ENCODE measurements around the gene AP1G1.
"Not testable (repeated sequence)": the region's sequence is repeated elsewhere in the genome, so short reads cannot be mapped to it uniquely, and the experiment has no call there.

AP1G1 gene

GRCh38 chr16:71693164-71693563 is 115.5 kb downstream of the AP1G1 start:
- DNase-seq = no peak

DNA sequence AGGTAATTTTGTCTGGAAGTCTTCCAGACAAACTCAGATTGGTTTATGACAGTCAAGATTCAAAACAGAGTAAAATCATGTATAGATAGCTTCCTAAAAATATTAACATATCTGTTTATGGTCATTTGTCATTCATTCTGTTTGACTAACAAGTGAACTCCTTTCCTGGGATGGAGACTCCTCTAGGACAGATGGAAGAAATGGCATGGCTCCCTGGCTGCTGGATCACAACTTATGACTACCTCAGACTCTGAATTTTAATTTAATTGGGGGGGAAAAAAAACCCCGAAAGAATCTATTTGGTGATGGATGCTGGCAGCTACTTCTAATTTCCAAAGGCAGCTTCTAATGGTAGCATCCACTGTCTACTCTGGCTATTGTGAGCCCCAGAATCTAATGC is 118.7 kb downstream of the AP1G1 start:
- no peak for DNase-seq

DNA sequence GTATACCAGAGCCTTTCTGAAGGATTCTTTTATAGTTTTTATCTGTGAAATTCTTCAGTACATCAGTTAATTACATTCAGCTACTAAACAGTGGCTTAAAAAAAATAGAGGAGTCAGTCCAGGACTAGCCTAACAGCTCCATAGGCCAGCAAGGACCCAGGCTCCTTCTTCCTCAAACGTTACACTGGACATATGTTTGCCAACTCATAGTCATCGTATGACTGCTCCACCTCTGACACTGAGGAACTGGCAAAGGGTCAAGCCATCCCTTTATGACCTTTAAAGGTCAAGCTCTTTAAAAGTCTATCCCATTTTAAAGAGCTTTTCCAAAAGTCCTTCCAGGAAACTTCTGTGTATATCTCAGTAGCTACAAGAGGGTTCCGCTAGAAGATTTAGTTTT is 120.8 kb downstream of the AP1G1 start:
- no peak for DNase-seq

- not testable (repeated sequence) for DNase-seq
Measured at GRCh38 chr16:71684280-71684679, 124.4 kb downstream of the AP1G1 start.

DNA sequence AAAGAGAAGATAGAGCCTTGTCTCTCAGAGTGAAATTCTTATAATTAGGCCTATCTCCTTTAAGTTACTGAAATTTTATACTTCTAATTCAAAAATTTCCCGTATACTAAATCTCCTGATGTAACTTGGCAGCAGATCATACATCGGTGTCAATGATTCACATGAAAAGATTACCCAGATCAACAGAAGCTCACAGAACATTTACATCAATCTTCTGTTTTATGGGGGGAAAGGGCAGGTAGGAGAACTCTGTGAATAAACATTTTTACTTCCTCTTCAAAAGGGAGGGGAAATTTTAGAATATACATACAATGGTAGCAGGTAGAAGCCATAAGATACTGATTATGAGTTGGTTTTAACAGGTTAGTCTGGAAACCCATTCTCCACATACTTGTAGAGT is 127.3 kb downstream of the AP1G1 start:
- no peak for DNase-seq
